ENCODE results near the gene ZBTB17.

DNA sequence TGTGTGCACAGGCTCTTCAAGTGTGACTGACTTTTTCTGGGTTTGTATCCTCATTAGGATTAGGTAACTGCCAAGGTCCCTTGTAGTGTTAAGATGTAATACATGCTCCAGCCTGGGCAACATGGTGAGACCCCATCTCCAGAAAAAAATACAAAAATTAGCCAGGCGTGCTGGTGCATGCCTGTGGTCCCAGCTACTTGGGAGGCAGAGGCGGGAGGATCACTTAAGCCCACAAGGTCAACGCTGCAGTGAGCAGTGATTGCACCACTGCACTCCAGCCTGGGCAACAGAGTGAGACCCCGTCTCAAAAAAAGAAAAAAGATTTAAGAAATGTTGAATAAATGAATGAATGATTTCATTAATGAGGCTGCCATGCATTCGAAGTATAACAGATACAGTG is 15.1 kb downstream of the ZBTB17 start:
- TF ChIP-seq CTCF (conservative IDR thresholded peaks at IDR 0.05; ENCODE audit: low read depth, low read length) (no peak), EZH2phosphoT487 (IDR thresholded peaks at IDR 0.05; ENCODE audit: borderline replicate concordance, low read length) (no peak), EZH2 (IDR thresholded peaks at IDR 0.05; ENCODE audit: low read length, unreplicated experiment) (no peak)

All from PC-3 (cell line).